ENCODE results near the gene CDH4. TPM values are rescaled to one million over a fixed set of nuclear protein-coding genes. Genes with fewer than 3 reads are reported as not detected.

The CDH4 gene
- total RNA-seq, 4 donors from 2014 or later = not detected

GRCh38 chr20:61813791-61814190 is 561.7 kb downstream of the CDH4 start:
- Histone ChIP-seq H3K9me3 (no peaks in the 10 kb centered on the region), H3K4me1 (no peaks in the 10 kb centered on the region), H3K4me3 (no peak overlapping the region), H3K36me3 (no peaks in the 10 kb centered on the region), H3K27ac (no peak overlapping the region), H3K27me3 (no peaks in the 10 kb centered on the region)
- DNase-seq = no peak
- TF ChIP-seq POLR2AphosphoS5 (IDR thresholded peaks at IDR 0.05) (no peak), EP300 (IDR thresholded peaks at IDR 0.05; ENCODE audit: low read depth) (no peak), POLR2A (IDR thresholded peaks at IDR 0.05) (no peak)
- TF ChIP-seq, protein P1, sequence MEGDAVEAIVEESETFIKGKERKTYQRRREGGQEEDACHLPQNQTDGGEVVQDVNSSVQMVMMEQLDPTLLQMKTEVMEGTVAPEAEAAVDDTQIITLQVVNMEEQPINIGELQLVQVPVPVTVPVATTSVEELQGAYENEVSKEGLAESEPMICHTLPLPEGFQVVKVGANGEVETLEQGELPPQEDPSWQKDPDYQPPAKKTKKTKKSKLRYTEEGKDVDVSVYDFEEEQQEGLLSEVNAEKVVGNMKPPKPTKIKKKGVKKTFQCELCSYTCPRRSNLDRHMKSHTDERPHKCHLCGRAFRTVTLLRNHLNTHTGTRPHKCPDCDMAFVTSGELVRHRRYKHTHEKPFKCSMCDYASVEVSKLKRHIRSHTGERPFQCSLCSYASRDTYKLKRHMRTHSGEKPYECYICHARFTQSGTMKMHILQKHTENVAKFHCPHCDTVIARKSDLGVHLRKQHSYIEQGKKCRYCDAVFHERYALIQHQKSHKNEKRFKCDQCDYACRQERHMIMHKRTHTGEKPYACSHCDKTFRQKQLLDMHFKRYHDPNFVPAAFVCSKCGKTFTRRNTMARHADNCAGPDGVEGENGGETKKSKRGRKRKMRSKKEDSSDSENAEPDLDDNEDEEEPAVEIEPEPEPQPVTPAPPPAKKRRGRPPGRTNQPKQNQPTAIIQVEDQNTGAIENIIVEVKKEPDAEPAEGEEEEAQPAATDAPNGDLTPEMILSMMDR (IDR thresholded peaks at IDR 0.05) = no peak
- 72% methylated on average over 7 of the region's 7 CpGs; no CpG with 5 or more reads in 1 of the 2 donors for WGBS, 2 donors (ENCODE audit: low coverage in 1 of 2)
- in situ Hi-C loops (cut with MboI; ENCODE audit: low pct_ligation_motif_present in 1 of 4, low pct_unique_long_range_greater_than_20kb in 1 of 4, low sequenced_read_pairs in 3 of 4) = no loop called here
- intact Hi-C loops (cut with DNase I; ENCODE audit: low total_unique reads) = no loop called here

DNA sequence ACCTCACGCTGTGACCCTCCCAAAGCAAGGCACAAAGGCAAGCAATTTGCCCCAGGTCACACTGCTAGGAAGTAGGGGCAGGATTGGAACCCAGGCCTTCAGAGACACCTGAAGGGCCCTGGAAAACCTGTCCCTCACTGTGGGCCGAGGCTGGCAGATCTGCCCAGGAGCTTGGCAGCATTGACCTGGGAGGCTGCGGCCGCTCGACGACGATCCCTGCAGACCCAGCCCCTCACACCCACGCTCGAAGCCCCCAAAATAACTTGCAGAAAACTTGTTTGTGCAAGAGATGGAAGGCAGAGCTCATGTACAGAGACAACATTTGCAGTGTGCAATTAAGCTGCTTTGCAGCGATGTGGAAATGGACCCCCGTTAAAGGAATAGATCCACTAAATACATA is 562.2 kb downstream of the CDH4 start:
- intact Hi-C loops (cut with DNase I; ENCODE audit: low total_unique reads) = no loop called here
- Histone ChIP-seq H3K9me3 (no peaks in the 10 kb centered on the region), H3K27ac (no peak overlapping the region), H3K4me1 (no peaks in the 10 kb centered on the region), H3K27me3 (no peaks in the 10 kb centered on the region), H3K36me3 (no peaks in the 10 kb centered on the region), H3K4me3 (no peak overlapping the region)
- DNase-seq = no peak
- 60 to 89% methylated on average over 1 to 11 of the region's 11 CpGs for WGBS, 2 donors (ENCODE audit: low coverage in 1 of 2)
- in situ Hi-C loops (cut with MboI; ENCODE audit: low pct_ligation_motif_present in 1 of 4, low pct_unique_long_range_greater_than_20kb in 1 of 4, low sequenced_read_pairs in 3 of 4) = no loop called here
- TF ChIP-seq, protein P1 (IDR thresholded peaks at IDR 0.05) = no peak
- TF ChIP-seq POLR2AphosphoS5 (IDR thresholded peaks at IDR 0.05) = no peak
- TF ChIP-seq POLR2A (IDR thresholded peaks at IDR 0.05) = no peak
- TF ChIP-seq EP300 (IDR thresholded peaks at IDR 0.05; ENCODE audit: low read depth) = no peak

DNA sequence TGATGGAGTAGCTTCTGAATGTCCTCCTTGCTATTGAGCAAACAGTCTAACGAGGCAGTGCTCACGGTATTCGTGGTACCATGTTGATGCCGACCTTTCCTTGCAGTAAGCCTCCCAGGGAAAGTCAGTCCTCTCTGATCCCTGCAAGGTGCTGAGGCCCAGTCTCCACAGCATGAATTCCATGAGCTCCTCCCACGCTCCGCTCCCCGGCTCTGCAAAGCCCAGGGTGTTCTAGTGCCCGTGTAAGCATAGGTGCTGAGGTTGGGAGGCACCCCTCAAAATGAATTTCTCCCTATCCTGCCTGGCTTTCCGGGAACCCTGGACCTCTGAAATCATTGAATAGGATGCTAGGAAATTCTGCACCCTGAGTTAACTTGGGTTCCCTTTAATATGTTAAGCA is 562.7 kb downstream of the CDH4 start:
- TF ChIP-seq EP300 (IDR thresholded peaks at IDR 0.05; ENCODE audit: low read depth) (no peak), POLR2A (IDR thresholded peaks at IDR 0.05) (no peak)
- Histone ChIP-seq H3K4me3 (no peak overlapping the region), H3K9me3 (no peaks in the 10 kb centered on the region), H3K27me3 (no peaks in the 10 kb centered on the region), H3K36me3 (no peaks in the 10 kb centered on the region), H3K27ac (no peak overlapping the region), H3K4me1 (no peaks in the 10 kb centered on the region)
- intact Hi-C loops (cut with DNase I; ENCODE audit: low total_unique reads) (no loop called here), in situ Hi-C loops (cut with MboI; ENCODE audit: low pct_ligation_motif_present in 1 of 4, low pct_unique_long_range_greater_than_20kb in 1 of 4, low sequenced_read_pairs in 3 of 4) (no loop called here)
- 80 to 100% methylated on average over 1 to 9 of the region's 9 CpGs for WGBS, 2 donors (ENCODE audit: low coverage in 1 of 2)
- DNase-seq = no peak

DNA sequence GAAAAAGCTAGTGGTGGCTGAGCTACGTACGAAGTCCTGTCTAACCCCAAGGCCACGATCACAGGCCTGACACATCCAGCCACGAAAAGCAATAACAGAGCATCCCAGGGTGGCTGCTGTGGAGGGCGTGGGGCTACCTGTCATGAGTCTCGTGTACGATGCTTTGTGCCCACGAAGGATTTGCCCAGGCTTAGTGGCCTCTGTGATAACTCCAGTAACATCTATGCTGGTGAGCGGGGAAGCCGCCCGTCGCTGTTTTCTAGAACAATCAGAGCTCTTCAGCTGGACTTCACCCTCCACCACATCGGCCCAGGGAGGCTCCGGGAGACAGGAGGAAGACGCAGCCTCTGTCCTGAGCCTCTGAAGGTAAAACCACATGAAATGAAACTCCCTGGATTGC is 563.1 kb downstream of the CDH4 start:
- in situ Hi-C loops (cut with MboI; ENCODE audit: low pct_ligation_motif_present in 1 of 4, low pct_unique_long_range_greater_than_20kb in 1 of 4, low sequenced_read_pairs in 3 of 4) (no loop called here), intact Hi-C loops (cut with DNase I; ENCODE audit: low total_unique reads) (no loop called here)
- no peak for DNase-seq
- Histone ChIP-seq H3K4me3 (no peak overlapping the region), H3K27me3 (no peaks in the 10 kb centered on the region), H3K27ac (no peak overlapping the region), H3K4me1 (no peaks in the 10 kb centered on the region), H3K9me3 (no peaks in the 10 kb centered on the region), H3K36me3 (no peaks in the 10 kb centered on the region)
- TF ChIP-seq EP300 (IDR thresholded peaks at IDR 0.05; ENCODE audit: low read depth) (no peak), POLR2A (IDR thresholded peaks at IDR 0.05) (no peak), POLR2AphosphoS5 (IDR thresholded peaks at IDR 0.05) (no peak)
- TF ChIP-seq, protein P1 (IDR thresholded peaks at IDR 0.05) = no peak
- 80 to 85% methylated on average over 1 to 15 of the region's 15 CpGs for WGBS, 2 donors (ENCODE audit: low coverage in 1 of 2)

- no peak for DNase-seq
- WGBS, 2 donors (ENCODE audit: low coverage in 1 of 2) = 79 to 88% methylated on average over 4 to 12 of the region's 12 CpGs
- H3K27me3 ChIP-seq = no peaks in the 10 kb centered on the region
- no peaks in the 10 kb centered on the region for H3K36me3 ChIP-seq
- H3K4me3 ChIP-seq = no peak overlapping the region
- TF ChIP-seq POLR2A (IDR thresholded peaks at IDR 0.05) = no peak
- TF ChIP-seq POLR2AphosphoS5 (IDR thresholded peaks at IDR 0.05) = no peak
- TF ChIP-seq EP300 (IDR thresholded peaks at IDR 0.05; ENCODE audit: low read depth) = no peak
- TF ChIP-seq, protein P1 (IDR thresholded peaks at IDR 0.05) = no peak
- H3K9me3 ChIP-seq = no peaks in the 10 kb centered on the region
- intact Hi-C loops (cut with DNase I; ENCODE audit: low total_unique reads) = no loop called here
- no peak overlapping the region for H3K27ac ChIP-seq
- in situ Hi-C loops (cut with MboI; ENCODE audit: low pct_ligation_motif_present in 1 of 4, low pct_unique_long_range_greater_than_20kb in 1 of 4, low sequenced_read_pairs in 3 of 4) = no loop called here
- H3K4me1 ChIP-seq = no peaks in the 10 kb centered on the region
Measured at GRCh38 chr20:61815678-61816077, 563.6 kb downstream of the CDH4 start.
